ENCODE data around the gene TCF4. TPM values are rescaled to one million over a fixed set of nuclear protein-coding genes. Genes with fewer than 3 reads are reported as not detected.

The TCF4 gene
- total and polyA plus RNA-seq, 7 experiments from 2014 or later: 0.94 to 21.8 (median 2.6) TPM

GRCh38 chr18:55494441-55494840, 93.6 kb downstream of the TCF4 start:
- H3K27ac Mint-ChIP-seq: no peak overlapping the region
- H3K36me3 Mint-ChIP-seq: no peaks in the 10 kb centered on the region
- no peak overlapping the region for H3K4me3 ChIP-seq (ENCODE audit: low read length)
- ATAC-seq: no peak
- H3K36me3 ChIP-seq (ENCODE audit: control insufficient read depth in 2 of 3, insufficient read depth in 3 of 3, low read length in 3 of 3): no peaks in the 10 kb centered on the region
- intact Hi-C loops (cut with micrococcal nuclease): loop anchor here in 1 of 2 donors (10.0 kb wide), 1 partner anchor 60 kb away; no protein-coding TSS in a partner anchor
- H3K27ac ChIP-seq (ENCODE audit: low read depth, low read length): no peak overlapping the region
- no peaks in the 10 kb centered on the region for H3K9me3 Mint-ChIP-seq
- H3K4me3 Mint-ChIP-seq: no peak overlapping the region
- no peaks in the 10 kb centered on the region for H3K27me3 ChIP-seq (ENCODE audit: control insufficient read depth in 2 of 2, insufficient read depth in 2 of 2, low read length in 2 of 2)
- DNase-seq: no peak
- POLR2A ChIA-PET: no interaction called here
- no peaks in the 10 kb centered on the region for H3K9me3 ChIP-seq (ENCODE audit: control insufficient read depth in 2 of 3, low read length in 3 of 3)
- no peaks in the 10 kb centered on the region for H3K4me1 ChIP-seq (ENCODE audit: control insufficient read depth in 2 of 2, insufficient read depth in 2 of 2, low read length in 2 of 2)
- peaks cover 10 to 23% (median 17%) of the 10 kb centered on the region in 5 donors for H3K27me3 Mint-ChIP-seq
- peaks cover 1 to 5% (median 5%) of the 10 kb centered on the region in 7 donors for H3K4me1 Mint-ChIP-seq
- CTCF ChIA-PET: no interaction called here

GRCh38 chr18:55491616-55492015, 96.4 kb downstream of the TCF4 start:
- DNase-seq (no peak), ATAC-seq (no peak)
- ChIA-PET POLR2A (no interaction called here), CTCF (no interaction called here)
- no peaks in the 10 kb centered on the region for H3K9me3 Mint-ChIP-seq
- Histone ChIP-seq H3K4me3 (ENCODE audit: low read length) (no peak overlapping the region), H3K27me3 (ENCODE audit: control insufficient read depth in 2 of 2, insufficient read depth in 2 of 2, low read length in 2 of 2) (no peaks in the 10 kb centered on the region), H3K9me3 (ENCODE audit: control insufficient read depth in 2 of 3, low read length in 3 of 3) (no peaks in the 10 kb centered on the region), H3K4me1 (ENCODE audit: control insufficient read depth in 2 of 2, insufficient read depth in 2 of 2, low read length in 2 of 2) (peaks cover 0 to 5% of the 10 kb centered on the region in 2 donors), H3K27ac (ENCODE audit: low read depth, low read length) (no peak overlapping the region), H3K36me3 (ENCODE audit: control insufficient read depth in 2 of 3, insufficient read depth in 3 of 3, low read length in 3 of 3) (no peaks in the 10 kb centered on the region)
- H3K36me3 Mint-ChIP-seq: no peaks in the 10 kb centered on the region
- peaks cover 15 to 22% (median 18%) of the 10 kb centered on the region in 5 donors for H3K27me3 Mint-ChIP-seq
- intact Hi-C loops (cut with micrococcal nuclease): loop anchor here in 1 of 2 donors (10.0 kb wide), 1 partner anchor 57 kb away; no protein-coding TSS in a partner anchor
- H3K27ac Mint-ChIP-seq: no peak overlapping the region
- no peak overlapping the region for H3K4me3 Mint-ChIP-seq
- H3K4me1 Mint-ChIP-seq: peaks cover 1 to 19% (median 13%) of the 10 kb centered on the region in 7 donors

GRCh38 chr18:55489034-55489986, 98.7 kb downstream of the TCF4 start:
- Mint-ChIP-seq H3K27me3 (peaks cover 18 to 28% (median 21%) of the 10 kb centered on the region in 5 donors), H3K9me3 (no peaks in the 10 kb centered on the region), H3K36me3 (no peaks in the 10 kb centered on the region), H3K4me3 (peak overlapping the region in 9 of 10 donors; percentile 8 to 71 (median 52)), H3K27ac (peak overlapping the region in 5 of 9 donors; percentile 1 to 52 (median 8)), H3K4me1 (peaks cover 1 to 19% (median 14%) of the 10 kb centered on the region in 7 donors)
- DNase-seq (peak in 4 of 9 donors; percentile 11 to 36 (median 21)), ATAC-seq (peak; percentile 18)
- H3K36me3 ChIP-seq (ENCODE audit: control insufficient read depth in 2 of 3, insufficient read depth in 3 of 3, low read length in 3 of 3): no peaks in the 10 kb centered on the region
- H3K27me3 ChIP-seq (ENCODE audit: control insufficient read depth in 2 of 2, insufficient read depth in 2 of 2, low read length in 2 of 2): no peaks in the 10 kb centered on the region
- no peak overlapping the region for H3K27ac ChIP-seq (ENCODE audit: low read depth, low read length)
- H3K4me1 ChIP-seq (ENCODE audit: control insufficient read depth in 2 of 2, insufficient read depth in 2 of 2, low read length in 2 of 2): peaks cover 0 to 5% of the 10 kb centered on the region in 2 donors
- no peaks in the 10 kb centered on the region for H3K9me3 ChIP-seq (ENCODE audit: control insufficient read depth in 2 of 3, low read length in 3 of 3)
- POLR2A ChIA-PET: interaction anchor here (0.6 kb wide), 1 partner anchor 36 kb away, joined by 3 read pairs; no protein-coding TSS in a partner anchor
- CTCF ChIA-PET: no interaction called here
- intact Hi-C loops (cut with micrococcal nuclease): no loop called here
- no peak overlapping the region for H3K4me3 ChIP-seq (ENCODE audit: low read length)

- DNase-seq: no peak
- CTCF ChIA-PET: no interaction called here
- Histone ChIP-seq H3K36me3 (ENCODE audit: control insufficient read depth in 2 of 3, insufficient read depth in 3 of 3, low read length in 3 of 3) (no peaks in the 10 kb centered on the region), H3K4me1 (ENCODE audit: control insufficient read depth in 2 of 2, insufficient read depth in 2 of 2, low read length in 2 of 2) (peaks cover 0 to 5% of the 10 kb centered on the region in 2 donors), H3K4me3 (ENCODE audit: low read length) (no peak overlapping the region), H3K9me3 (ENCODE audit: control insufficient read depth in 2 of 3, low read length in 3 of 3) (no peaks in the 10 kb centered on the region), H3K27ac (ENCODE audit: low read depth, low read length) (no peak overlapping the region), H3K27me3 (ENCODE audit: control insufficient read depth in 2 of 2, insufficient read depth in 2 of 2, low read length in 2 of 2) (no peaks in the 10 kb centered on the region)
- no peaks in the 10 kb centered on the region for H3K36me3 Mint-ChIP-seq
- peaks cover 12 to 26% (median 20%) of the 10 kb centered on the region in 5 donors for H3K27me3 Mint-ChIP-seq
- H3K4me1 Mint-ChIP-seq: peaks cover 1 to 19% (median 14%) of the 10 kb centered on the region in 7 donors
- POLR2A ChIA-PET: no interaction called here
- no peak overlapping the region for H3K4me3 Mint-ChIP-seq
- ATAC-seq: no peak
- H3K27ac Mint-ChIP-seq: no peak overlapping the region
- no peaks in the 10 kb centered on the region for H3K9me3 Mint-ChIP-seq
- intact Hi-C loops (cut with micrococcal nuclease): no loop called here
Observed at GRCh38 chr18:55488473-55488872, 99.5 kb downstream of the TCF4 start.

- ChIA-PET POLR2A (interaction anchor here (0.7 kb wide), 1 partner anchor 28 kb away, joined by 5 read pairs; no protein-coding TSS in a partner anchor), CTCF (no interaction called here)
- intact Hi-C loops (cut with micrococcal nuclease): no loop called here
Observed at GRCh38 chr18:55487997-55488396, 100.0 kb downstream of the TCF4 start.

DNA sequence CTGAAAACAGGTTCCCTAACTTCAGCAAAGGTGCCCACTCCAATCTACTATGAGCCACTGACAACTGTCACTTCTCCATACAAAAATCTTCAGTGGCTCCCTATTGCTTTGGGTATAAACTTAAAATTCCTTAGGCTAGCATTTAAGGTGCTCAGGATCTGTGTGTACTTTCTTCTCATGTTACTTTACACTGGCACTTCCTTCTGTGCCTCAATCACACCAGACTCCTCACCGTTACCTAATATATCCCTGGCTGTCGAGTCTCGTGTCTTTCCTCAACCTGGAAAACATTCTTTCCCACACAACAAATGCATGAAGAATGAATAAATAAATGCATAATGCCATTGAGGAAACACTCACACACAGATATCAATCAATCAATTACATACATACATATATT, 101.1 kb downstream of the TCF4 start:
- no peak overlapping the region for H3K4me3 Mint-ChIP-seq
- H3K9me3 Mint-ChIP-seq: no peaks in the 10 kb centered on the region
- CTCF ChIA-PET: no interaction called here
- DNase-seq (no peak), ATAC-seq (no peak)
- H3K27ac ChIP-seq (ENCODE audit: low read depth, low read length): no peak overlapping the region
- no peak overlapping the region for H3K4me3 ChIP-seq (ENCODE audit: low read length)
- peaks cover 1 to 19% (median 14%) of the 10 kb centered on the region in 7 donors for H3K4me1 Mint-ChIP-seq
- peaks cover 12 to 19% (median 14%) of the 10 kb centered on the region in 5 donors for H3K27me3 Mint-ChIP-seq
- no peak overlapping the region for H3K27ac Mint-ChIP-seq
- H3K9me3 ChIP-seq (ENCODE audit: control insufficient read depth in 2 of 3, low read length in 3 of 3): no peaks in the 10 kb centered on the region
- no peaks in the 10 kb centered on the region for H3K27me3 ChIP-seq (ENCODE audit: control insufficient read depth in 2 of 2, insufficient read depth in 2 of 2, low read length in 2 of 2)
- H3K36me3 ChIP-seq (ENCODE audit: control insufficient read depth in 2 of 3, insufficient read depth in 3 of 3, low read length in 3 of 3): no peaks in the 10 kb centered on the region
- H3K36me3 Mint-ChIP-seq: no peaks in the 10 kb centered on the region
- H3K4me1 ChIP-seq (ENCODE audit: control insufficient read depth in 2 of 2, insufficient read depth in 2 of 2, low read length in 2 of 2): peaks cover 0 to 5% of the 10 kb centered on the region in 2 donors
- intact Hi-C loops (cut with micrococcal nuclease): no loop called here
- POLR2A ChIA-PET: no interaction called here

More at GRCh38 chr18:55487997-55488396, 100.0 kb downstream of the TCF4 start:
- Mint-ChIP-seq H3K4me3 (no peak overlapping the region), H3K36me3 (no peaks in the 10 kb centered on the region), H3K27me3 (peaks cover 12 to 24% (median 19%) of the 10 kb centered on the region in 5 donors), H3K4me1 (peaks cover 1 to 19% (median 14%) of the 10 kb centered on the region in 7 donors), H3K27ac (no peak overlapping the region), H3K9me3 (no peaks in the 10 kb centered on the region)
- no peaks in the 10 kb centered on the region for H3K36me3 ChIP-seq (ENCODE audit: control insufficient read depth in 2 of 3, insufficient read depth in 3 of 3, low read length in 3 of 3)
- ATAC-seq (no peak), DNase-seq (no peak)
- no peaks in the 10 kb centered on the region for H3K9me3 ChIP-seq (ENCODE audit: control insufficient read depth in 2 of 3, low read length in 3 of 3)
- H3K4me3 ChIP-seq (ENCODE audit: low read length): no peak overlapping the region
- H3K4me1 ChIP-seq (ENCODE audit: control insufficient read depth in 2 of 2, insufficient read depth in 2 of 2, low read length in 2 of 2): peaks cover 0 to 5% of the 10 kb centered on the region in 2 donors
- no peaks in the 10 kb centered on the region for H3K27me3 ChIP-seq (ENCODE audit: control insufficient read depth in 2 of 2, insufficient read depth in 2 of 2, low read length in 2 of 2)
- no peak overlapping the region for H3K27ac ChIP-seq (ENCODE audit: low read depth, low read length)

Data from naive thymus-derived CD4-positive, alpha-beta T cell (primary cell).